Gastrocnemius medialis (tissue), 4 donors: ENCODE data around the gene SPRR5. TPM values are rescaled to one million over a fixed set of nuclear protein-coding genes. Genes with fewer than 3 reads are reported as not detected.

Source experiments
- ATAC-seq, 2 donors: fragments of 150-250 bp; one replicate each; pipeline ENCODE4 v1.9.1; 2016
- DNase-seq, 2 donors: peaks; one replicate each; pipeline ENCODE4 v3.0.0-alpha.2; 2019
- H3K27ac ChIP-seq, 4 donors: fragments of 200-600 bp; sonication (generic); 1 replicate in 1 of 4; 2 replicates in 3 of 4; pipeline ENCODE4 v1.5.1; 2016 to 2018; ENCODE audit warnings: mild to moderate bottlenecking in 2 of 4, moderate library complexity in 1 of 4
- H3K27me3 ChIP-seq, 3 donors: fragments of 200-600 bp; sonication (generic) in 2 of 3; 1 replicate in 1 of 3; 2 replicates in 2 of 3; pipeline versions ENCODE4 v1.5.1 to v1.6.0; 2016 to 2019; ENCODE audit warnings: mild to moderate bottlenecking in 1 of 3, moderate library complexity in 1 of 3
- H3K36me3 ChIP-seq, 2 donors: fragments of 200-600 bp; sonication (generic) in 1 of 2; one replicate each; pipeline ENCODE4 v1.5.1; 2017 to 2018
- H3K4me1 ChIP-seq, 2 donors: fragments of 200-600 bp; sonication (generic) in 1 of 2; one replicate each; pipeline ENCODE4 v1.5.1; 2016 to 2017; ENCODE audit warnings: mild to moderate bottlenecking in 2 of 2
- H3K4me3 ChIP-seq, 4 donors: fragments of 200-600 bp; sonication (generic) in 3 of 4; 1 replicate in 1 of 4; 2 replicates in 3 of 4; pipeline ENCODE4 v1.5.1; 2016 to 2019; ENCODE audit warnings: mild to moderate bottlenecking in 2 of 4
- H3K9me3 ChIP-seq, 3 donors: fragments of 200-600 bp; sonication (generic) in 2 of 3; 1 replicate in 1 of 3; 2 replicates in 2 of 3; pipeline ENCODE4 v1.5.1; 2016 to 2019
- POLR2A ChIP-seq, 2 donors: fragments of 450-650 bp; IDR thresholded peaks; one replicate each; pipeline ENCODE4 v1.6.1; 2017; ENCODE audit warnings: antibody characterized with exemption in 2 of 2, mild to moderate bottlenecking in 2 of 2, moderate library complexity in 2 of 2
- in situ Hi-C, 4 donors: fragments of 200-750 bp; cut with MboI; loops; one replicate each; pipeline versions ENCODE4 v1.15.0 to v1.8.0; 2017; ENCODE audit warnings: low sequenced_read_pairs in 4 of 4
- intact Hi-C: fragments of 100-400 bp; cut with DNase I; formaldehyde crosslinking; loops from one replicate; pipeline ENCODE4 v1.15.1; 2023; ENCODE audit warnings: low total_unique reads
- total RNA-seq, 4 donors: library from RNA; depleted of rRNA; stranded (reverse); fragments of >200 nt; gene quantifications; one replicate each; pipeline versions ENCODE4 v1.1.0 to v1.2.3, GENCODE V29; 2016
- TF ChIP-seq, protein P1 (sequence below), 5 experiments: fragments of 450-650 bp in 3 of 5; fragments of 200-600 bp in 2 of 5; sonication (generic) in 2 of 5; IDR thresholded peaks in 4 of 5; conservative IDR thresholded peaks in 1 of 5; 1 replicate in 4 of 5; 2 replicates in 1 of 5; pipeline ENCODE4 v1.5.1; 2016 to 2019; ENCODE audit warnings: antibody characterized with exemption in 5 of 5, mild to moderate bottlenecking in 3 of 5, moderate library complexity in 3 of 5

SPRR5 gene
- total RNA-seq, 4 donors from 2014 or later = not detected

- no peaks in the 10 kb centered on the region for H3K9me3 ChIP-seq
- TF ChIP-seq, protein P1, sequence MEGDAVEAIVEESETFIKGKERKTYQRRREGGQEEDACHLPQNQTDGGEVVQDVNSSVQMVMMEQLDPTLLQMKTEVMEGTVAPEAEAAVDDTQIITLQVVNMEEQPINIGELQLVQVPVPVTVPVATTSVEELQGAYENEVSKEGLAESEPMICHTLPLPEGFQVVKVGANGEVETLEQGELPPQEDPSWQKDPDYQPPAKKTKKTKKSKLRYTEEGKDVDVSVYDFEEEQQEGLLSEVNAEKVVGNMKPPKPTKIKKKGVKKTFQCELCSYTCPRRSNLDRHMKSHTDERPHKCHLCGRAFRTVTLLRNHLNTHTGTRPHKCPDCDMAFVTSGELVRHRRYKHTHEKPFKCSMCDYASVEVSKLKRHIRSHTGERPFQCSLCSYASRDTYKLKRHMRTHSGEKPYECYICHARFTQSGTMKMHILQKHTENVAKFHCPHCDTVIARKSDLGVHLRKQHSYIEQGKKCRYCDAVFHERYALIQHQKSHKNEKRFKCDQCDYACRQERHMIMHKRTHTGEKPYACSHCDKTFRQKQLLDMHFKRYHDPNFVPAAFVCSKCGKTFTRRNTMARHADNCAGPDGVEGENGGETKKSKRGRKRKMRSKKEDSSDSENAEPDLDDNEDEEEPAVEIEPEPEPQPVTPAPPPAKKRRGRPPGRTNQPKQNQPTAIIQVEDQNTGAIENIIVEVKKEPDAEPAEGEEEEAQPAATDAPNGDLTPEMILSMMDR (IDR thresholded peaks at IDR 0.05 in 4 of 5, conservative IDR thresholded peaks at IDR 0.05 in 1 of 5) = no peak
- TF ChIP-seq POLR2A (IDR thresholded peaks at IDR 0.05) = no peak
- in situ Hi-C loops = no loop called here
- no peaks in the 10 kb centered on the region for H3K27me3 ChIP-seq
- DNase-seq (no peak), ATAC-seq (no peak)
- intact Hi-C loops = no loop called here
- H3K36me3 ChIP-seq = no peaks in the 10 kb centered on the region
- no peak overlapping the region for H3K4me3 ChIP-seq
- H3K27ac ChIP-seq = no peak overlapping the region
- no peaks in the 10 kb centered on the region for H3K4me1 ChIP-seq
Measured at GRCh38 chr1:152904688-152905440, 42.1 kb upstream of the SPRR5 start.

GRCh38 chr1:152906023-152906565 lies 40.9 kb upstream of the SPRR5 start:
- ATAC-seq (peak in 1 of 2 donors; percentile 50), DNase-seq (no peak)
- Histone ChIP-seq H3K4me3 (no peak overlapping the region), H3K27ac (no peak overlapping the region), H3K27me3 (no peaks in the 10 kb centered on the region), H3K36me3 (no peaks in the 10 kb centered on the region), H3K4me1 (no peaks in the 10 kb centered on the region), H3K9me3 (no peaks in the 10 kb centered on the region)
- in situ Hi-C loops (no loop called here), intact Hi-C loops (no loop called here)
- TF ChIP-seq, protein P1 (IDR thresholded peaks at IDR 0.05 in 4 of 5, conservative IDR thresholded peaks at IDR 0.05 in 1 of 5) = no peak
- no peak for TF ChIP-seq POLR2A (IDR thresholded peaks at IDR 0.05)

GRCh38 chr1:152907686-152908601 lies 39.1 kb upstream of the SPRR5 start, which contains the start of gene IVL:
Gene IVL, plus strand, starts transcription at chr1:152908546. Its CDS starts 1,252 bp downstream, at chr1:152909798.
- no peaks in the 10 kb centered on the region for H3K36me3 ChIP-seq
- DNase-seq (no peak), ATAC-seq (no peak)
- no peaks in the 10 kb centered on the region for H3K4me1 ChIP-seq
- intact Hi-C loops = no loop called here
- H3K27ac ChIP-seq = no peak within 1 kb of the TSS
- H3K4me3 ChIP-seq = no peak within 1 kb of the TSS
- no peaks in the 10 kb centered on the region for H3K9me3 ChIP-seq
- no peaks in the 10 kb centered on the region for H3K27me3 ChIP-seq
- in situ Hi-C loops = no loop called here
- TF ChIP-seq, protein P1 (IDR thresholded peaks at IDR 0.05 in 4 of 5, conservative IDR thresholded peaks at IDR 0.05 in 1 of 5) = no peak
- no peak for TF ChIP-seq POLR2A (IDR thresholded peaks at IDR 0.05)

DNA sequence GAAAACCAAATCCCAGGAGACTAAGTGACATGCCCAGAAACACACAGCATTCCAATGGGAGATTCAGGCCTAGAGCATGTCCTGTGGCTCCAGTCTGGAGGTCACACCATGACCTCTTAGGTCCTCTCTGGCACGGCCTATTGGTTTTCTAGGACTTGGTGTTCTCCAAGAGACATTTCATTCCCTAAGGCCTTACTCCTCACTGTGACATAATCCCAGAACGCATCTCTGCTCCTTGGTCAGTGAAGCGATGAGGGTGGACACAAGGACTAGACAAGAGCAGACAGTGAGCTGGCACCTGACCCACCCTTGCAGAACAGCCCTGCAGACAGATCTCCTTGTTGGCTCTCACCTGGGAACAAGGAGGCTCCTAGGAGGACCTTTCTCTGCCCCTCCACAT lies 37.8 kb upstream of the SPRR5 start:
- Histone ChIP-seq H3K36me3 (no peaks in the 10 kb centered on the region), H3K9me3 (no peaks in the 10 kb centered on the region), H3K4me3 (no peak overlapping the region), H3K4me1 (no peaks in the 10 kb centered on the region), H3K27ac (no peak overlapping the region), H3K27me3 (no peaks in the 10 kb centered on the region)
- TF ChIP-seq POLR2A (IDR thresholded peaks at IDR 0.05) = no peak
- TF ChIP-seq, protein P1 (IDR thresholded peaks at IDR 0.05 in 4 of 5, conservative IDR thresholded peaks at IDR 0.05 in 1 of 5) = no peak
- in situ Hi-C loops (no loop called here), intact Hi-C loops (no loop called here)
- ATAC-seq (no peak), DNase-seq (no peak)
